ENCODE data around the gene RBFOX2. TPM values are rescaled to one million over a fixed set of nuclear protein-coding genes. Genes with fewer than 3 reads are reported as not detected.

Gene RBFOX2
- total and polyA plus RNA-seq, 10 of the 15 experiments (the other 5 are each of a cell fraction or from before 2014, with no cell fraction given) = 0.01 to 2.7 (median 0.17) TPM; not detected in 4

DNA sequence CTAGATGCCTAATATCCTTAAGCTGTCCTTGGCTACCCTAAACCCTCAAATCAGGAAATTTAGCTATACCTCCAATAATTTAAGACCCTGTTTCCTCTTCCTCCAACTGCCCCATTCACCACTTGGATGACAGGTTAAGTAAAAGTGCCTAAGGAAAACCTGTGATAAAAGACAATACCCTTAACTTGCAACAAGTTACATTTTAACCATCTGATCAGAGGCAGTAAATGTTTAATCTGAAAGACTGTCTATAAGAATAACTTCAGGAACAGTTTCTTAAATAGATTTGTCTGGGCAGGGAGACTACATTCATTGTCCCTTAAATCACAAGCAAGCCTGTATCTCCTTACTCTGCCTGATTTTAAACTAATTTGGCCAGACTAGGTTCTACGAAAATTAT, 181.8 kb downstream of the RBFOX2 start (continued):
- TF ChIP-seq KLF5 (IDR thresholded peaks at IDR 0.05; ENCODE audit: partially characterized antibody) = no peak
- no peak for TF ChIP-seq BCLAF1 (IDR thresholded peaks at IDR 0.05)
- TF ChIP-seq ZBTB4 (CRISPR knock-in tag; IDR thresholded peaks at IDR 0.05) = no peak
- no peak for TF ChIP-seq CBFB (IDR thresholded peaks at IDR 0.05; ENCODE audit: low read depth)
- no peak for TF ChIP-seq SMC3 (IDR thresholded peaks at IDR 0.05; ENCODE audit: borderline replicate concordance, low read length)
- no peak for TF ChIP-seq BRCA1 (IDR thresholded peaks at IDR 0.05; ENCODE audit: low read depth, low read length)
- TF ChIP-seq ZBED1 (IDR thresholded peaks at IDR 0.05; ENCODE audit: borderline replicate concordance) = no peak
- no peak for TF ChIP-seq FOXM1 (IDR thresholded peaks at IDR 0.05; ENCODE audit: low read depth, low read length)
- TF ChIP-seq JUND (IDR thresholded peaks at IDR 0.05; ENCODE audit: low read depth, low read length) = no peak
- no peak for TF ChIP-seq NFYA (IDR thresholded peaks at IDR 0.05; ENCODE audit: borderline replicate concordance, low read depth, low read length)

All from GM12878 (cell line).